ENCODE results near the gene PGLYRP2. TPM values are rescaled to one million over a fixed set of nuclear protein-coding genes. Genes with fewer than 3 reads are reported as not detected.

The PGLYRP2 gene
- total and polyA plus RNA-seq, 3 experiments from 2014 or later: 0.13 to 0.49 TPM; not detected in 1

DNA sequence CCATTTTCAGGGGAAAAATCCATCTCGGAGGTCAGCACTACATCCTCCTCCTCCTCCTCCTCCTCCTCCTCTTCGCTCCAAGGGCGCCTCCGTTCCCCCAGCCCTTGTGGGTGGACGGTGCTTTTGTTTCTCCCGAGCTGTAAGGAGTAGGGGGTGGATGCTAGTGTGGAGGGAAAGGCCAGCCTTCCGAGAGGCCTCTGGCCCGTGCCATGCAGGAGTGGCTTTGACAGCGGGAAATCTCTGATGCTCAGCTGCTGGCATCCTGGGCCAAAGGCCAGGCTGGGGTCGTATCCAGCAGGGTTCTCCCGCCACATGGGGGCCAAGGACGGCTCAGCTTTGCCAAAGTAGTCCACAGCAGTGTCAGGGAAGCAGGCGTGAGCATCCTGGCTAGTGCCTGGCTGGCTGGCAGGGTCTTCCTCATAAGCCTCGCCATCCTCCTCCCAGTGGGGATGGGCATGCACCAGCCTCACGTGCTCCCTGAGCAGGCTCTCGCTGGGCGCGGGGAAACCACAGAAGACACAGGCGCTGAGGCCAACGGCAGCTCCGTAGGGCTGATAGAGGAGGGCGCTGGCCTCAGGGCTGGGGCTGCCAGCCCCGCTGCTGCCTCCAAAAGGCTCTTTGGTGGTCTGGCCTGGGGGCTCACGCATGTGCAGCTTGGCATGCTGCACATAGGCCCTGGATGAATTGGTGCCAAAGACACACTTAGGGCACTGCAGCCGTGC lies 40.1 kb downstream of the PGLYRP2 start:
- no peaks in the 10 kb centered on the region for H3K9me3 ChIP-seq (ENCODE audit: low read length)
- H3K27ac Mint-ChIP-seq: no peak overlapping the region
- peaks cover 0 to 3% (median 0%) of the 10 kb centered on the region in 3 donors for H3K36me3 Mint-ChIP-seq
- H3K27ac ChIP-seq (ENCODE audit: low read depth, low read length): no peak overlapping the region
- H3K4me1 ChIP-seq (ENCODE audit: insufficient read depth, low read length): no peaks in the 10 kb centered on the region
- H3K27me3 ChIP-seq (ENCODE audit: insufficient read depth, low read length, poor library complexity, severe bottlenecking): no peaks in the 10 kb centered on the region
- CTCF ChIA-PET: interaction anchor here (0.8 kb wide), 1 partner anchor 20 kb away, joined by 3 read pairs; no protein-coding TSS in a partner anchor
- no peak overlapping the region for H3K4me3 ChIP-seq (ENCODE audit: low read length)
- H3K9me3 Mint-ChIP-seq: no peaks in the 10 kb centered on the region
- H3K36me3 ChIP-seq (ENCODE audit: insufficient read depth, low read length): no peaks in the 10 kb centered on the region
- H3K4me1 Mint-ChIP-seq: peaks cover 0 to 1% (median 0%) of the 10 kb centered on the region in 3 donors
- H3K27me3 Mint-ChIP-seq: no peaks in the 10 kb centered on the region
- H3K4me3 Mint-ChIP-seq: no peak overlapping the region
- no peak for DNase-seq
- POLR2A ChIA-PET: interaction anchor here (0.7 kb wide), 1 partner anchor 32 kb away, joined by 3 read pairs; no protein-coding TSS in a partner anchor

DNA sequence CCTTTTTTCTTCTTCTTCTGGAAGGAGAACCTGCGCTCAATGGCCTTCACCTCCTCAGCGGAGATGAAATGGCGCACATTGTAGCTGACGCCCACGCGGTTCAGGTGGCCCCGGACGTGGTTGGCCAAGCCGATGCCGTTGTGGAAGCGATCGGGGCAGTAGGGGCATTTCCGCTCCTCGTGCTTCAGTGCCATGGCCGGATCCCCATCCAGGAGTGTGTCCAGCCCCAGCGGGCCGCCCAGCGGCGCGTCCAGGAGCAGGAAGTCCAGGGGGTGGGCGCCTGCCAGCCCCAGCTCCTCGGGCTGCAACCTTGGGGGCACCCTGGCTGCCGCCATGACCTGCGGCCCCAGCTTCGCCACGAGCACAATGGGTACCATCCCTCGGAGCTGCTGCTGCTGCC lies 40.7 kb downstream of the PGLYRP2 start:
- Histone ChIP-seq H3K4me1 (ENCODE audit: insufficient read depth, low read length) (peaks cover under 1% of the 10 kb centered on the region), H3K36me3 (ENCODE audit: insufficient read depth, low read length) (no peaks in the 10 kb centered on the region), H3K9me3 (ENCODE audit: low read length) (no peaks in the 10 kb centered on the region), H3K4me3 (ENCODE audit: low read length) (no peak overlapping the region), H3K27me3 (ENCODE audit: insufficient read depth, low read length, poor library complexity, severe bottlenecking) (no peaks in the 10 kb centered on the region), H3K27ac (ENCODE audit: low read depth, low read length) (no peak overlapping the region)
- Mint-ChIP-seq H3K27me3 (no peaks in the 10 kb centered on the region), H3K4me3 (no peak overlapping the region), H3K27ac (no peak overlapping the region), H3K4me1 (peaks cover under 1 to 3% (median under 1%) of the 10 kb centered on the region in 3 donors), H3K36me3 (peaks cover 0 to 3% (median 0%) of the 10 kb centered on the region in 3 donors), H3K9me3 (no peaks in the 10 kb centered on the region)
- ChIA-PET POLR2A (interaction anchor here (0.7 kb wide), 1 partner anchor 31 kb away, joined by 3 read pairs; no protein-coding TSS in a partner anchor), CTCF (interaction anchor here (0.8 kb wide), 1 partner anchor 19 kb away, joined by 3 read pairs; no protein-coding TSS in a partner anchor)
- no peak for DNase-seq

DNA sequence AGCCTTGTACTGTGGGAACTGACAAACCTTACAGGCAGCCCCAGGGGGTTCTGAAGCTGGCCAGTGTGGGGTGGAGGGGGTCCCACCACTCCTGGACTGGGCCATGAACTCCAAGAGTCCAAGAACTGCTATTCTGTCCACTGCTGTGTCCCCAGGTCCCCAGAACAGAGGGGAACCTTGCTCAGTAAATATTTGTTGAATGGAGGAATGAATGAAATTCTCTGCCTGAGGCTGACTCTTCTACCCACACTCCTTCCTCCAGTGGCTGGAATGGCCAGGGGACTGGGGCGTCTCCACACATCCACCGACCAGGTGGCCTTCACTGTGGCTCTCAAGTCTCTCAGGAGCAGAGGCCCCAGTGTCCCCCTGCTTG lies 41.2 kb downstream of the PGLYRP2 start:
- Mint-ChIP-seq H3K36me3 (peaks cover 0 to 4% (median 0%) of the 10 kb centered on the region in 3 donors), H3K9me3 (no peaks in the 10 kb centered on the region), H3K4me3 (no peak overlapping the region), H3K27ac (no peak overlapping the region), H3K4me1 (peaks cover 5 to 8% (median 5%) of the 10 kb centered on the region in 3 donors), H3K27me3 (no peaks in the 10 kb centered on the region)
- H3K27me3 ChIP-seq (ENCODE audit: insufficient read depth, low read length, poor library complexity, severe bottlenecking): no peaks in the 10 kb centered on the region
- no peaks in the 10 kb centered on the region for H3K9me3 ChIP-seq (ENCODE audit: low read length)
- H3K36me3 ChIP-seq (ENCODE audit: insufficient read depth, low read length): no peaks in the 10 kb centered on the region
- no peak overlapping the region for H3K27ac ChIP-seq (ENCODE audit: low read depth, low read length)
- no peak for DNase-seq
- CTCF ChIA-PET: no interaction called here
- POLR2A ChIA-PET: no interaction called here
- H3K4me1 ChIP-seq (ENCODE audit: insufficient read depth, low read length): peaks cover 4% of the 10 kb centered on the region
- no peak overlapping the region for H3K4me3 ChIP-seq (ENCODE audit: low read length)

DNA sequence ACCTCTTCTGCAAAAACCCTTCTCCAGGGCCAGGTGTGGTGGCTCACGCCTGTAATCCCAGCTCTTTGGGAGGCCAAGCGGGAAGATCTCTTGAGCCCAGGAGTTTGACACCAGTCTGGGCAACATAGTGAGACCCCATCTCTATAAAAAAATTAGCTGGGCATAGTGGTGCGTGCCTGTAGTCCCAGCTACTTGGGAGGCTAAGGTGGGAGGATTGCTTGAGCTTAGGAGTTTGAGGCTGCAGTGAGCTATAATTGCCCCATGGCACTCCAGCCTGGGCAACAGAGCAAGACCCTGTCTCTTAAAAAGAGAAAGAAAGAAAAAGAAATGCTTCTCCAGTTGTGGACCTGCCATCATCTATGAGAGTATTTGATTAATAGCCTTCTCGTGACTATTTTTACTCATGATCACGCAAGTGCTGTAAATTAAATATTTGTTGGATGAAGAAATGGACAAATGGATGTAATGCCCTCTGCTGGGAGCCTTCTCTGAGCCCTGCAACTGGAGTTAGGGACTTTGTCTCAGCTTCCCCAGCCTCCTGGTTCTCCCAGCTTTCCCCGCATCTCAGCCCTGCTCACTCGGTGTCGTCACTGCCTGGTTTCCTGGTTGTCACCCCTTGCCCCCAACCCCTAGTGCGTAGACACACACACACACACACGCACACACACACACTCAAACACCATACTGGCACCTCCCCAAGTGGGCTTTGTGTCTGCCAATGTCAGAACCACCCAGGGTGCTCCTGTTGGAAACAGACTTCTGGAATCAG lies 41.8 kb downstream of the PGLYRP2 start:
- no peaks in the 10 kb centered on the region for H3K27me3 Mint-ChIP-seq
- H3K4me3 Mint-ChIP-seq: no peak overlapping the region
- Histone ChIP-seq H3K9me3 (ENCODE audit: low read length) (no peaks in the 10 kb centered on the region), H3K27ac (ENCODE audit: low read depth, low read length) (no peak overlapping the region), H3K4me1 (ENCODE audit: insufficient read depth, low read length) (peaks cover 4% of the 10 kb centered on the region), H3K27me3 (ENCODE audit: insufficient read depth, low read length, poor library complexity, severe bottlenecking) (no peaks in the 10 kb centered on the region), H3K4me3 (ENCODE audit: low read length) (no peak overlapping the region), H3K36me3 (ENCODE audit: insufficient read depth, low read length) (no peaks in the 10 kb centered on the region)
- ChIA-PET CTCF (interaction anchor here (2.6 kb wide), 1 partner anchor 18 kb away, joined by 15 read pairs; the partner anchor contains the start of gene AKAP8L), POLR2A (no interaction called here)
- no peaks in the 10 kb centered on the region for H3K9me3 Mint-ChIP-seq
- peak overlapping the region in 1 of 8 donors; percentile 5 for H3K27ac Mint-ChIP-seq
- H3K4me1 Mint-ChIP-seq: peaks cover 8 to 10% (median 9%) of the 10 kb centered on the region in 3 donors
- DNase-seq: no peak
- H3K36me3 Mint-ChIP-seq: peaks cover 0 to 6% (median 0%) of the 10 kb centered on the region in 3 donors

- POLR2A ChIA-PET: no interaction called here
- CTCF ChIA-PET: interaction anchor here (2.6 kb wide), 1 partner anchor 18 kb away, joined by 15 read pairs; the partner anchor contains the start of gene AKAP8L
- Mint-ChIP-seq H3K27me3 (no peaks in the 10 kb centered on the region), H3K9me3 (no peaks in the 10 kb centered on the region), H3K27ac (no peak overlapping the region), H3K4me1 (peaks cover 11 to 13% (median 12%) of the 10 kb centered on the region in 3 donors), H3K4me3 (no peak overlapping the region), H3K36me3 (peaks cover 0 to 10% (median 0%) of the 10 kb centered on the region in 3 donors)
- H3K27me3 ChIP-seq (ENCODE audit: insufficient read depth, low read length, poor library complexity, severe bottlenecking): no peaks in the 10 kb centered on the region
- no peak overlapping the region for H3K4me3 ChIP-seq (ENCODE audit: low read length)
- H3K27ac ChIP-seq (ENCODE audit: low read depth, low read length): no peak overlapping the region
- no peaks in the 10 kb centered on the region for H3K36me3 ChIP-seq (ENCODE audit: insufficient read depth, low read length)
- peaks cover 6% of the 10 kb centered on the region for H3K4me1 ChIP-seq (ENCODE audit: insufficient read depth, low read length)
- no peak for DNase-seq
- no peaks in the 10 kb centered on the region for H3K9me3 ChIP-seq (ENCODE audit: low read length)
Observed at GRCh38 chr19:15436826-15437110, 42.5 kb downstream of the PGLYRP2 start.

- ChIA-PET POLR2A (no interaction called here), CTCF (interaction anchor here (1.0 to 2.6 kb wide), 2 partner anchors 17 to 115 kb away, joined by 3 to 15 read pairs; partner anchors contain the start of gene AKAP8L)
- Mint-ChIP-seq H3K9me3 (no peaks in the 10 kb centered on the region), H3K36me3 (peaks cover 0 to 13% (median 0%) of the 10 kb centered on the region in 3 donors), H3K4me3 (no peak overlapping the region), H3K27ac (no peak overlapping the region), H3K27me3 (no peaks in the 10 kb centered on the region), H3K4me1 (peaks cover 17 to 19% (median 18%) of the 10 kb centered on the region in 3 donors)
- Histone ChIP-seq H3K27me3 (ENCODE audit: insufficient read depth, low read length, poor library complexity, severe bottlenecking) (no peaks in the 10 kb centered on the region), H3K36me3 (ENCODE audit: insufficient read depth, low read length) (no peaks in the 10 kb centered on the region), H3K4me1 (ENCODE audit: insufficient read depth, low read length) (peaks cover 11% of the 10 kb centered on the region), H3K9me3 (ENCODE audit: low read length) (no peaks in the 10 kb centered on the region), H3K4me3 (ENCODE audit: low read length) (no peak overlapping the region), H3K27ac (ENCODE audit: low read depth, low read length) (no peak overlapping the region)
- no peak for DNase-seq
Observed at GRCh38 chr19:15436012-15436825, 43.1 kb downstream of the PGLYRP2 start.

- Histone ChIP-seq H3K27me3 (ENCODE audit: insufficient read depth, low read length, poor library complexity, severe bottlenecking) (no peaks in the 10 kb centered on the region), H3K36me3 (ENCODE audit: insufficient read depth, low read length) (no peaks in the 10 kb centered on the region), H3K4me3 (ENCODE audit: low read length) (peak overlapping the region; percentile 86), H3K4me1 (ENCODE audit: insufficient read depth, low read length) (peaks cover 24% of the 10 kb centered on the region), H3K27ac (ENCODE audit: low read depth, low read length) (no peak overlapping the region), H3K9me3 (ENCODE audit: low read length) (no peaks in the 10 kb centered on the region)
- ChIA-PET CTCF (interaction anchor here (1.0 to 3.8 kb wide), 6 partner anchors 10 to 123 kb away, joined by 3 to 24 read pairs (median 4); partner anchors contain the start of gene AKAP8L), POLR2A (interaction anchor here (0.8 to 2.2 kb wide), 8 partner anchors 15 to 120 kb away, joined by 3 to 22 read pairs (median 8); partner anchors contain the start of genes AKAP8 and AKAP8L)
- Mint-ChIP-seq H3K4me3 (peak overlapping the region; percentile 88 to 99 (median 95)), H3K4me1 (peaks cover 27 to 30% (median 29%) of the 10 kb centered on the region in 3 donors), H3K9me3 (no peaks in the 10 kb centered on the region), H3K36me3 (peaks cover 0 to 22% (median 0%) of the 10 kb centered on the region in 3 donors), H3K27me3 (no peaks in the 10 kb centered on the region), H3K27ac (peak overlapping the region; percentile 83 to 99 (median 95))
- DNase-seq: no peak
Observed at GRCh38 chr19:15433519-15434069, 45.7 kb downstream of the PGLYRP2 start.
